Measurements from ENCODE around the gene FCHSD1.

The FCHSD1 gene

DNA sequence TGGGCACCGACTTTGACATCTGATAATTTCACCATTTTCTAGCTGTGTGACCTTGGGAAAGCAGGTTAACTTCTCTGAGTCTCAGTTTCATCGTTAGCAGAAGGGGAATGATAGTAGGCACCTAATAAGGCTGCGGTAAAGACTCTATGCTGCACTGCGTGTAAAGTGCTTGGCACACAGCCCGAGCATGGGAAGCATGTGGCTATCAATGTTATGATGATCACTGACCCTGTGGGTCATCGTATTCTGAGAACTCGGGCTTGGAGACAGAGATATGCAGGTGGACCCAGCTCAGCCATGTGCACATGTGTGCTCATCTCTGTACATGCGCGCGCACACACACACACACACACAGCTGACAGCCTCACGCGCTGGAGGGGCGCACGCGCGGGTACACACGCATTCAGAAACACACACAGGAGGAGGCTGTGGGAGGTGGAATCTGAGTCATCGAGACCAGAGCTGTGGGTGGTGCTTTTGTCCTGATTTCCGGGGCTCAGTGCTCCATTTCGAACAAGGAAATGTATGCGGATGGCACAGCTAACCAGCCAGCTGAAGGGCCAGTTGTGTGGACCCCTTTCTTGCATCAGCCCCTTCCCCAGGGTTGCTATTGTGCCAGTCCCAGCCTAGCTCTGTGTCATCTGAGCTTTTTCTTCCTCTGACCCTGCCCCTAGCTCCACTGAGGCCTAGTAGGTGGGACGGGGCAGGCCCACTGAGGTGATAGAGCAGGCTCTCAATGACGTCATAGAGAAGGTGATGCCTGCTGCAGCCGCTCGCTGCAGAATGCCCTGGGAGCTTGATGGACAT lies 41.9 kb upstream of the FCHSD1 start:
- DNase-seq (ENCODE audit: extremely low read depth, insufficient read length), result no peak
- Histone ChIP-seq H3K36me3 (ENCODE audit: control insufficient read depth, insufficient read depth, low read length) (no peaks in the 10 kb centered on the region), H3K27me3 (replicated peaks; ENCODE audit: control insufficient read depth, insufficient read depth, low read length) (peaks cover 3% of the 10 kb centered on the region), H3K4me3 (replicated peaks; ENCODE audit: low read depth, low read length) (no peak overlapping the region)
- TF ChIP-seq, protein P1, sequence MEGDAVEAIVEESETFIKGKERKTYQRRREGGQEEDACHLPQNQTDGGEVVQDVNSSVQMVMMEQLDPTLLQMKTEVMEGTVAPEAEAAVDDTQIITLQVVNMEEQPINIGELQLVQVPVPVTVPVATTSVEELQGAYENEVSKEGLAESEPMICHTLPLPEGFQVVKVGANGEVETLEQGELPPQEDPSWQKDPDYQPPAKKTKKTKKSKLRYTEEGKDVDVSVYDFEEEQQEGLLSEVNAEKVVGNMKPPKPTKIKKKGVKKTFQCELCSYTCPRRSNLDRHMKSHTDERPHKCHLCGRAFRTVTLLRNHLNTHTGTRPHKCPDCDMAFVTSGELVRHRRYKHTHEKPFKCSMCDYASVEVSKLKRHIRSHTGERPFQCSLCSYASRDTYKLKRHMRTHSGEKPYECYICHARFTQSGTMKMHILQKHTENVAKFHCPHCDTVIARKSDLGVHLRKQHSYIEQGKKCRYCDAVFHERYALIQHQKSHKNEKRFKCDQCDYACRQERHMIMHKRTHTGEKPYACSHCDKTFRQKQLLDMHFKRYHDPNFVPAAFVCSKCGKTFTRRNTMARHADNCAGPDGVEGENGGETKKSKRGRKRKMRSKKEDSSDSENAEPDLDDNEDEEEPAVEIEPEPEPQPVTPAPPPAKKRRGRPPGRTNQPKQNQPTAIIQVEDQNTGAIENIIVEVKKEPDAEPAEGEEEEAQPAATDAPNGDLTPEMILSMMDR (IDR thresholded peaks at IDR 0.05; ENCODE audit: insufficient read depth, low read length, poor library complexity, severe bottlenecking), result no peak

DNA sequence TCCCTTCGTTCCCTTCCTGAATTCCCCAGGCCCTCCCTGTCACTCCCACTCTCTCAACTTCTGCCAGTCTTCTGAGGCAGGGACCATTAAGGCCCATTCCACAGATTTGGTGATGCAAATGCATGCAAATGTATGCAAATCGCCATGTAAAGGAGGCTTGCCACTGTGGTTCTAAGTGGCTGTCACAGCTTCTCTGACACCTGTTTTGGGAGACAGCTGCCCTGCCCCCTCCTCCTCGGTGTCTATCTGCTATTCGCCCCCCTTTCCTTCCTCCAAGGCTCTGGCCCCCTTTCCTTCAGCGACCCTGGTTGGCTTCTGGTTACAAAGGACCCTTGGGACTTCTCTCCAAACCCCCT lies 41.3 kb upstream of the FCHSD1 start:
- Histone ChIP-seq H3K4me3 (replicated peaks; ENCODE audit: low read depth, low read length) (peak overlapping the region; percentile 29), H3K36me3 (ENCODE audit: control insufficient read depth, insufficient read depth, low read length) (no peaks in the 10 kb centered on the region), H3K27me3 (replicated peaks; ENCODE audit: control insufficient read depth, insufficient read depth, low read length) (peaks cover 3% of the 10 kb centered on the region)
- TF ChIP-seq, protein P1 (IDR thresholded peaks at IDR 0.05; ENCODE audit: insufficient read depth, low read length, poor library complexity, severe bottlenecking), result no peak
- DNase-seq (ENCODE audit: extremely low read depth, insufficient read length), result no peak

DNA sequence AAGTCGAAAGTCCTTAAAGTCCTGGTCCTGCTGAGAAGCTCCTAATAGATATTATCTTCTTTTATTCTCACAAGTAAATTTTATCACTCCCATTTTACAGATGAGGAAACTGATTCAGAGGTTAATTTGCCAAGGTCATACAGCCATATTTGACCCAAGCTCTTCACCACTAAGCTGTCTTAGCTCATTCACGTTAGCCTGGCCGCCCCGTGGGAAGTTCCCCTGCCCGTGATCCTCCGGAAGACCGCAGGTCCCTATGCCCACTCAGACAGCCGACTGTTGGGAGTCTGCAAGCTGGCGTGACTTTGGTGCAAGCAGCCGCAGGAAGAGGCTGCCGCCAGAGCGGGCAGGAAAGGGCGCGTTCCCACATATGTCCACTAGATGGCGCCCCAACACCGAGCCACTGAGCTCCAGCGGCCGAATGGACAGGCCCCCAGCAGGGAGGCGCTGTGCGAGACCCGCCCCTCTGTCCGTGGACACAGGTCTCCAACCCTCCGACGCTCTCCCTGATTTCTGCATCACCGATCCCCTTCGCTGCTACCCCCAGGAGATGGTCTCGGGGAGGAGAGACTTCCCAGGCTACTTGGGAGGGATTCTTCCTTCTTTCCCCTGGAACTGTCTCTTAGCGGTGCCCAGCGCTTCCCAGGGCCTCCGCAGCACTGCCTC lies 40.8 kb upstream of the FCHSD1 start:
- TF ChIP-seq, protein P1 (IDR thresholded peaks at IDR 0.05; ENCODE audit: insufficient read depth, low read length, poor library complexity, severe bottlenecking), result peak; percentile 97
- Histone ChIP-seq H3K4me3 (replicated peaks; ENCODE audit: low read depth, low read length) (peak overlapping the region; percentile 29), H3K36me3 (ENCODE audit: control insufficient read depth, insufficient read depth, low read length) (no peaks in the 10 kb centered on the region), H3K27me3 (replicated peaks; ENCODE audit: control insufficient read depth, insufficient read depth, low read length) (peaks cover 3% of the 10 kb centered on the region)
- peak; percentile 78 for DNase-seq (ENCODE audit: extremely low read depth, insufficient read length)

DNA sequence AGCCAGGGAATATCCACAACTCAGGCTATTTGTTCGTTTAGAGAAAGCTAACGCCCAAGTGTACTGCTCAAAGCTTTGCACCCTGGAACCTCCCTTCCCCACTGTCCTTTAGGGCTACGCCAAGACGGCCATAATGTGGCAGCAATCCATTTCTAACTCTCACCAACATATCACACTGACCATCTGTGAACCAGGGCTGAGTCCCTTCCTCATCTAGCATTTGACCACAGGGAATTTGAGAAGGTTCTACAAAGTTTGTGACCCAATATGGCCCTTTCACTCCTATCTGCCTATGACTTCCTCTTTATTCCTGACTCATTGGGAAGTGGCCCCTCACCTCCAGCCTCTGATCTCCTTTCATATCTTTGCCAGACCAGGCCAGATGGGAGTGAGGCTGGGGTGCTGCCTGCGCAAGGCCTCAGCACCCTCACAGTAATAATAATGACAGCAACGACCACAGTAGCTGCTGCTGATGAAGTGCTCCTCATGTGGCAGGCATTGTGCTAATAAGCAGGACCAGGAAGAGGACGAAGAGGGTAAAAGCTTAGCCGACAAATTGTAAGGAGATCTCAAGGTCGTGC lies 40.2 kb upstream of the FCHSD1 start:
- H3K27me3 ChIP-seq (replicated peaks; ENCODE audit: control insufficient read depth, insufficient read depth, low read length), result peaks cover 3% of the 10 kb centered on the region
- TF ChIP-seq, protein P1 (IDR thresholded peaks at IDR 0.05; ENCODE audit: insufficient read depth, low read length, poor library complexity, severe bottlenecking), result no peak
- no peak for DNase-seq (ENCODE audit: extremely low read depth, insufficient read length)
- no peaks in the 10 kb centered on the region for H3K36me3 ChIP-seq (ENCODE audit: control insufficient read depth, insufficient read depth, low read length)
- no peak overlapping the region for H3K4me3 ChIP-seq (replicated peaks; ENCODE audit: low read depth, low read length)

DNA sequence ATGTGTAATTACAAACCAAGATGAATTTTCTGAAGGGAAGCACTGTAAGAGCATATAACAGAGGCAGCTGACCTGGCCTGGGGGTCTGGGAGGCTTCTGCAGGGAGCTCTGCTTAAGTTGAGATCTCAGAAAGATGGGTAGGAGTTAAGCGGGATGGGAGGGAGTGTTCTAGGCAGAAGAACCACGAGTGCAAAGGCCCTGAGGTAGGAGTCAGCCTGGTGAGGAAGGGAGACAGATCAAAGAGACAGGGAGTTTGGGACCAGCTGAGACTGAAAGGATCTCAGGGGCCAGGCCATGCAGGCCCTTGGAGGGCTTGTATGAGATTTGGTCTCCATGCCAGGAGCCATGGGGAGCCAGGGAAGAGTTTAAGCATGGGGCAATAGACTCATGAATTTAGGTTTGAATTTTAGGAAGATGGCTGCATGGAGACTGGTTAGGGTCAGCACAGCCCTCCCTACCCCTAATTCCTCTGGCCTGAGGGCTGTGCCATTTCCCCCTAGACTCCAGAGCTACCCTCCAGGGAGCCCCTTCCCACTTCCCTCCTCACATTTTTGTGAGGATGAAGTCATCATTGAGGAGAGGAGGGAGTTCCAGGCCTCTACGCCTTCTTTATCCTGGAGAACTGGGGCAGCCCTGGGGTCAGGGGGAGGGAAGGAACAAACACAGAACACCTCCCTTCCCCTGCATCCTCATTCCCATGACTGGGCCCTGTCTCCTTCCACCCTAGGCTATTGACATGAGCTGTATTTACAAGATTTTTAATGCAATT lies 35.6 kb upstream of the FCHSD1 start:
- TF ChIP-seq, protein P1 (IDR thresholded peaks at IDR 0.05; ENCODE audit: insufficient read depth, low read length, poor library complexity, severe bottlenecking), result no peak
- Histone ChIP-seq H3K4me3 (replicated peaks; ENCODE audit: low read depth, low read length) (no peak overlapping the region), H3K36me3 (ENCODE audit: control insufficient read depth, insufficient read depth, low read length) (no peaks in the 10 kb centered on the region), H3K27me3 (replicated peaks; ENCODE audit: control insufficient read depth, insufficient read depth, low read length) (peaks cover 6% of the 10 kb centered on the region)
- DNase-seq (ENCODE audit: extremely low read depth, insufficient read length), result no peak

Data from GM06990 (cell line).